Panc1 (cell line): ENCODE results near the gene ACTL9. TPM values are rescaled to one million over a fixed set of nuclear protein-coding genes. Genes with fewer than 3 reads are reported as not detected.

Experiments used
- ATAC-seq: fragments of 200-7000 bp; cut with Tn5 transposase; 2 replicates; pipeline ENCODE4 v1.9.1; 2020; ENCODE audit warnings: mild to moderate bottlenecking, moderate library complexity
- BruUV-seq: library from RNA; stranded (reverse); fragments of 400-500 nt; replicated peaks from 2 replicates; lab custom pipeline; 2021; lab: Mats Ljungman, UMichigan
- CTCF ChIA-PET: fragments of 300-600 bp; sonication (Branson Sonifier 250); formaldehyde crosslinking; loops from one replicate; lab custom pipeline; 2022; ENCODE audit warnings: antibody characterized with exemption; lab: Charles Lee
- POLR2A ChIA-PET: fragments of 300-600 bp; sonication (Branson Sonifier 250); formaldehyde crosslinking; loops from one replicate; lab custom pipeline; 2022; ENCODE audit warnings: antibody characterized with exemption; lab: Charles Lee
- DNase-seq: peaks from one replicate; pipeline ENCODE4 v3.0.0-alpha.2; 2010; ENCODE audit warnings: low read depth, low spot score
- H3K27ac ChIP-seq: 2 replicates; pipeline ENCODE4 v1.5.1; 2011; ENCODE audit warnings: mild to moderate bottlenecking, low read length, inconsistent platforms
- H3K27me3 ChIP-seq: fragments of 200-500 bp; sonication (Bioruptor generic); 2 replicates; pipeline ENCODE4 v1.6.0; 2014; ENCODE audit warnings: low read length, inconsistent platforms; ENCODE audit not compliant: control insufficient read depth, insufficient read depth
- H3K36me3 ChIP-seq: fragments of 200-500 bp; sonication (Bioruptor generic); 2 replicates; pipeline ENCODE4 v1.5.1; 2014; ENCODE audit warnings: inconsistent platforms, mild to moderate bottlenecking, low read length, moderate library complexity; ENCODE audit not compliant: control insufficient read depth, insufficient read depth
- H3K4me1 ChIP-seq: 2 replicates; pipeline ENCODE4 v1.5.1; 2011; ENCODE audit warnings: inconsistent platforms, mild to moderate bottlenecking, low read length, moderate library complexity; ENCODE audit not compliant: control insufficient read depth, insufficient read depth
- H3K4me3 ChIP-seq, 2 experiments: 2 replicates each; pipeline ENCODE4 v1.5.1; 2011 to 2012; ENCODE audit warnings: low read depth in 2 of 2, low read length in 2 of 2, mild to moderate bottlenecking in 2 of 2, inconsistent platforms in 1 of 2, moderate library complexity in 1 of 2
- H3K9me3 ChIP-seq: fragments of 200-500 bp; sonication (Bioruptor generic); 2 replicates; pipeline ENCODE4 v1.5.1; 2014; ENCODE audit warnings: low read depth, mild to moderate bottlenecking, inconsistent platforms, low read length, moderate library complexity; ENCODE audit not compliant: control insufficient read depth, insufficient read depth
- CTCF ChIP-seq: fragments of 450-650 bp; IDR thresholded peaks from 2 replicates; pipeline ENCODE4 v1.5.1; 2017; ENCODE audit warnings: mild to moderate bottlenecking
- in situ Hi-C: cut with HindIII; loops from 2 replicates; pipeline ENCODE4 v1.10.0; 2016; ENCODE audit warnings: low sequenced_read_pairs, low pct_unique_long_range_greater_than_20kb
- intact Hi-C: fragments of 100-400 bp; cut with micrococcal nuclease; formaldehyde crosslinking; loops from one replicate; pipeline ENCODE4 v1.10.0; 2022; ENCODE audit not compliant: unreplicated experiment
- total RNA-seq: library from RNA; stranded (reverse); gene quantifications from one replicate; pipeline ENCODE4 v1.2.1, GENCODE V29; 2021; ENCODE audit not compliant: unreplicated experiment

Gene ACTL9
- total RNA-seq, 1 experiment from 2014 or later = not detected

DNA sequence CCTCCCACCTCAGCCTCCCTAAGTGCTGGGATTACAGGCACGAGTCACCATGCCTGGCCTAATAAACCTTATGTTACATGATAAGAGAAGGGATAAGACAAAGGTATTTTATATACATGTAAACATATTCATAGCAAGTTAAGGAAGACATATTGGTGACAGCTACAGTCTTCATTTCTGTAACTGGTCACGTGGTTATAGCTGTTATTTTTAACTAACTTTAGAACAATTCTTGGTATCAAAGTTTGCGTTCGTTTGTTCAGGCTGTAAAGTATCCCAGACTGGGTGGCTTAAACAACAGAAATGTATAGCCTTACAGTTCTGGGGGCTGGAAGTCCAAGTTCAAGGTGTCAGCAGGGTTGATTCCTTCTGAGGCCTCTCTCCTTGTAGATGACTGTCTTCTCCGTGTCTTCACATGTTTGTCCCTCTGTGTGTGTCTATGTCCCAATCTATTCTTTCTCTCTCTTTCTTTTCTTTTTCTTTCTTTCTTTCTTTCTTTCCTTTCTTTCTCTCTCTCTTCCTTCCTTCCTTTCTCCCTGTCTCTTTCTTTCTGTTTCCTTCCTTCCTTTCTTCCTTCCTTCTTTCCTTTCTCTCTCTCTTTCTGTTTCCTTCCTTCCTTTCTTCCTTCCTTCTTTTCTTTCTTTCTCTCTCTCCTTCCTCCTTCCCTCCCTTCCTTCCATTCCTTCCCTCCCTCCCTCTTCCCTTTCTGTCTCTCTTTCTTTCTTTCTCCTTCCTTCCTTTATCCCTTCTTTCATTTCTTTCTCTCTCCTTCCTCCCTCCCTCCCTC, 7.6 kb downstream of the ACTL9 start:
- no peak overlapping the region for H3K27ac ChIP-seq
- DNase-seq = no peak
- intact Hi-C loops (no loop called here), in situ Hi-C loops (no loop called here)
- no peak for ATAC-seq
- no peaks in the 10 kb centered on the region for H3K4me1 ChIP-seq
- BruUV-seq = no TSS peak
- no peaks in the 10 kb centered on the region for H3K27me3 ChIP-seq
- TF ChIP-seq CTCF = no peak
- ChIA-PET CTCF (no interaction called here), POLR2A (no interaction called here)
- H3K4me3 ChIP-seq = no peak overlapping the region
- no peaks in the 10 kb centered on the region for H3K9me3 ChIP-seq
- no peaks in the 10 kb centered on the region for H3K36me3 ChIP-seq

- ATAC-seq (no peak), DNase-seq (no peak)
- no peak for TF ChIP-seq CTCF
- ChIA-PET POLR2A (no interaction called here), CTCF (interaction anchor here (0.5 kb wide), 1 partner anchor 329 kb away, joined by 6 read pairs; no protein-coding TSS in a partner anchor)
- Histone ChIP-seq H3K9me3 (no peaks in the 10 kb centered on the region), H3K4me1 (no peaks in the 10 kb centered on the region), H3K36me3 (no peaks in the 10 kb centered on the region), H3K27ac (no peak overlapping the region), H3K27me3 (no peaks in the 10 kb centered on the region), H3K4me3 (no peak overlapping the region)
- BruUV-seq = no TSS peak
- in situ Hi-C loops = no loop called here
- intact Hi-C loops = no loop called here
Observed at GRCh38 chr19:8688930-8689329, 9.7 kb downstream of the ACTL9 start.

DNA sequence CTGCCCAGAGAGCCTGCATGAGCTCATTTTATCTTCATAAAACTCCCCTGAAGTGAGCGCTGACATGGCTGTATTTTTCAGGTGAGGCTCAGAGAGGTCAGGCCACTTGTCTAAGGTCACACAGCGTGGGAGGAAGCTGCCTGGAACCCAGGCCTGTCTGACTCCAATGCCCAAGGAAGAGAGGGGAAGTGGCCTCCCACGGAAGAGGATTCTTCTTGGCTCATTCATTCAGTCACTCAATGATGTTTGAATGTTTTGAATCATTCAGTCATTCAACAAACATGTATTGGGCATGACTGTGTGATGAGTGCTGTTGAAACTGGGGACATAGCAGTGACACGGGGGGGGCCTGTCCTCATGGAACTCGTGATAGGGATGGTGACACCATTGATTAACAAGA, 12.0 kb downstream of the ACTL9 start:
- DNase-seq (no peak), ATAC-seq (no peak)
- Histone ChIP-seq H3K27ac (no peak overlapping the region), H3K4me1 (no peaks in the 10 kb centered on the region), H3K4me3 (no peak overlapping the region), H3K9me3 (no peaks in the 10 kb centered on the region), H3K27me3 (no peaks in the 10 kb centered on the region), H3K36me3 (no peaks in the 10 kb centered on the region)
- POLR2A ChIA-PET = no interaction called here
- TF ChIP-seq CTCF = no peak
- in situ Hi-C loops (no loop called here), intact Hi-C loops (no loop called here)
- CTCF ChIA-PET = no interaction called here
- no TSS peak for BruUV-seq
